Endothelial cell of umbilical vein (primary cell): ENCODE results near the gene MYO16. TPM values are rescaled to one million over a fixed set of nuclear protein-coding genes. Genes with fewer than 3 reads are reported as not detected.

Source experiments
- BruUV-seq: library from RNA; stranded (reverse); fragments of 400-500 nt; replicated peaks from 2 replicates; lab custom pipeline; 2021; lab: Mats Ljungman, UMichigan
- CTCF ChIA-PET: fragments of 300-600, 350-600 bp; sonication (Branson Sonifier 250); formaldehyde crosslinking; loops from one replicate; lab custom pipeline; 2021; ENCODE audit warnings: antibody characterized with exemption, inconsistent platforms; lab: Charles Lee
- POLR2A ChIA-PET: fragments of 300-600, 350-600 bp; sonication (Branson Sonifier 250); formaldehyde crosslinking; loops from one replicate; lab custom pipeline; 2021; ENCODE audit warnings: antibody characterized with exemption, inconsistent platforms; lab: Charles Lee
- DNase-seq: peaks from one replicate; pipeline ENCODE4 v3.0.0-alpha.2; 2011; ENCODE audit warnings: low read depth, low spot score
- FAIRE-seq: peaks from 2 replicates; lab custom pipeline; 2011; peaks lifted over from hg19 to GRCh38; lab: Jason Lieb, UNC
- H2AFZ ChIP-seq: 2 replicates; pipeline ENCODE4 v1.6.0; 2012; ENCODE audit warnings: low read depth, low read length, control low read depth, inconsistent platforms
- H3K27ac ChIP-seq: 2 replicates; pipeline ENCODE4 v1.5.1; 2011; ENCODE audit warnings: low read depth, mild to moderate bottlenecking, control low read depth, low read length, moderate library complexity; ENCODE audit not compliant: insufficient read depth
- H3K27me3 ChIP-seq, 2 experiments: 2 replicates each; pipeline versions ENCODE4 v1.6.0 to v1.6.1; 2011; ENCODE audit warnings: low read length in 2 of 2, mixed read lengths in 1 of 2; ENCODE audit not compliant: control insufficient read depth in 2 of 2, insufficient read depth in 2 of 2
- H3K36me3 ChIP-seq, 2 experiments: 2 replicates in 1 of 2; 3 replicates in 1 of 2; pipeline ENCODE4 v1.5.1; 2011; ENCODE audit warnings: low read length in 2 of 2, mild to moderate bottlenecking in 1 of 2, moderate library complexity in 1 of 2; ENCODE audit not compliant: control insufficient read depth in 2 of 2, insufficient read depth in 2 of 2; ENCODE audit errors: extremely low read depth in 1 of 2
- H3K4me1 ChIP-seq: 3 replicates; pipeline ENCODE4 v1.5.1; 2011; ENCODE audit warnings: mild to moderate bottlenecking, low read length; ENCODE audit not compliant: control insufficient read depth, insufficient read depth; ENCODE audit errors: extremely low read depth
- H3K4me2 ChIP-seq: 2 replicates; pipeline ENCODE4 v1.6.1; 2011; ENCODE audit warnings: low read length, control low read depth, mixed read lengths; ENCODE audit not compliant: insufficient read depth
- H3K4me3 ChIP-seq, 3 experiments: fragments of 200-600 bp in 1 of 3; sonication (generic), shearing (Covaris generic) in 1 of 3; replicated peaks in 1 of 3; 2 replicates each; pipeline ENCODE4 v1.5.1; 2011 to 2016; ENCODE audit warnings: control low read depth in 3 of 3, low read length in 3 of 3, mild to moderate bottlenecking in 2 of 3, inconsistent platforms in 1 of 3, low read depth in 1 of 3, moderate library complexity in 1 of 3; ENCODE audit not compliant: insufficient read depth in 1 of 3
- H3K79me2 ChIP-seq: 2 replicates; pipeline ENCODE4 v1.6.0; 2012; ENCODE audit warnings: low read length, inconsistent platforms; ENCODE audit not compliant: control insufficient read depth, insufficient read depth
- H3K9ac ChIP-seq: replicated peaks from 2 replicates; pipeline ENCODE3; 2011; ENCODE audit warnings: low read length, control low read depth; ENCODE audit not compliant: insufficient read depth; ENCODE audit errors: extremely low read depth
- H3K9me1 ChIP-seq: replicated peaks from 3 replicates; pipeline ENCODE4 v1.6.0; 2011; ENCODE audit warnings: mild to moderate bottlenecking, low read length; ENCODE audit not compliant: control insufficient read depth, insufficient read depth; ENCODE audit errors: extremely low read depth
- H3K9me3 ChIP-seq: replicated peaks from 2 replicates; pipeline ENCODE4 v1.5.1; 2012; ENCODE audit warnings: low read length, inconsistent platforms; ENCODE audit not compliant: control insufficient read depth, insufficient read depth
- H4K20me1 ChIP-seq: replicated peaks from 2 replicates; pipeline ENCODE3; 2011; ENCODE audit warnings: mild to moderate bottlenecking, low read length; ENCODE audit not compliant: control insufficient read depth, insufficient read depth; ENCODE audit errors: extremely low read depth
- EZH2 ChIP-seq: IDR thresholded peaks from 2 replicates; pipeline ENCODE4 v1.6.1; 2012; ENCODE audit warnings: borderline replicate concordance, low read depth, mild to moderate bottlenecking, moderate library complexity, low read length, inconsistent platforms; ENCODE audit not compliant: severe bottlenecking
- FOS ChIP-seq: IDR thresholded peaks from 2 replicates; pipeline ENCODE4 v1.6.1; 2011; ENCODE audit warnings: mild to moderate bottlenecking, low read length, moderate library complexity, borderline replicate concordance; ENCODE audit not compliant: insufficient read depth
- GATA2 ChIP-seq: IDR thresholded peaks from 2 replicates; pipeline ENCODE4 v1.7.0; 2011; ENCODE audit warnings: low read depth, mild to moderate bottlenecking, moderate library complexity, mixed read lengths, low read length; ENCODE audit not compliant: insufficient read length, insufficient read depth
- JUN ChIP-seq: IDR thresholded peaks from 2 replicates; pipeline ENCODE4 v1.6.1; 2011; ENCODE audit warnings: borderline replicate concordance, low read depth; ENCODE audit not compliant: insufficient read length, insufficient read depth
- MAX ChIP-seq: IDR thresholded peaks from 2 replicates; pipeline ENCODE4 v1.6.1; 2011; ENCODE audit not compliant: insufficient read depth, insufficient read length
- MYC ChIP-seq: IDR thresholded peaks from one replicate; pipeline ENCODE4 v1.6.1; 2011; ENCODE audit warnings: mild to moderate bottlenecking, low read depth, low read length
- POLR2A ChIP-seq: IDR thresholded peaks from 2 replicates; pipeline ENCODE4 v1.6.1; 2012; ENCODE audit warnings: low read depth, mild to moderate bottlenecking, control low read depth, low read length
- POLR2AphosphoS5 ChIP-seq: IDR thresholded peaks from 2 replicates; pipeline ENCODE4 v1.6.1; 2012; ENCODE audit warnings: low read depth, mild to moderate bottlenecking, control low read depth, low read length, moderate library complexity; ENCODE audit not compliant: insufficient read depth
- dilution Hi-C: fragments of 300-500 bp; cut with MboI; formaldehyde crosslinking; loops from one replicate; pipeline ENCODE4 v1.15.0; 2019; ENCODE audit warnings: low sequenced_read_pairs; ENCODE audit not compliant: extremely low pct_ligation_motif_present
- intact Hi-C: fragments of 100-400 bp; cut with micrococcal nuclease; formaldehyde crosslinking; loops from one replicate; pipeline ENCODE4 v1.10.0; 2022
- polyA plus RNA-seq, 4 experiments: library from polyadenylated mRNA; depleted of rRNA in 3 of 4; stranded (reverse) in 3 of 4; unstranded in 1 of 4; fragments of >200 nt; gene quantifications; 2 replicates each; pipeline versions ENCODE4 v1.2.1 to v1.2.3, GENCODE V29; 2011 to 2012; ENCODE audit warnings: missing spikeins in 1 of 4
- total RNA-seq: library from RNA; stranded (reverse); gene quantifications from 2 replicates; pipeline ENCODE4 v1.2.3, GENCODE V29; 2021

The MYO16 gene
- total and polyA plus RNA-seq, 2 donors (not counting 3 experiments of a cell fraction or from before 2014, with no cell fraction given) = 0.03 to 0.04 TPM

- CTCF ChIA-PET = no interaction called here
- TF ChIP-seq GATA2 (no peak), JUN (no peak), POLR2A (no peak), EZH2 (no peak), MAX (no peak), MYC (no peak), FOS (no peak), POLR2AphosphoS5 (no peak)
- intact Hi-C loops = no loop called here
- no peaks in the 10 kb centered on the region for H4K20me1 ChIP-seq
- H3K79me2 ChIP-seq = no peaks in the 10 kb centered on the region
- H3K9me1 ChIP-seq = no peaks in the 10 kb centered on the region
- POLR2A ChIA-PET = no interaction called here
- no peak overlapping the region for H3K9ac ChIP-seq
- no peaks in the 10 kb centered on the region for H3K36me3 ChIP-seq
- no peaks in the 10 kb centered on the region for H3K4me1 ChIP-seq
- dilution Hi-C loops = no loop called here
- no peak for DNase-seq
- no peak overlapping the region for H3K27ac ChIP-seq
- no peak overlapping the region for H2AFZ ChIP-seq
- no peak overlapping the region for H3K4me2 ChIP-seq
- BruUV-seq = no TSS peak
- no peak overlapping the region for H3K4me3 ChIP-seq
- FAIRE-seq = no peak
- H3K9me3 ChIP-seq = no peaks in the 10 kb centered on the region
- H3K27me3 ChIP-seq = no peaks in the 10 kb centered on the region
Measured at GRCh38 chr13:108853031-108853430, 223.6 kb downstream of the MYO16 start.
